ENCODE data around the gene PSMD4.
A peak's percentile ranks its signal among the peaks of the same experiment; 100 is the strongest.
"Not testable (repeated sequence)": the region's sequence is repeated elsewhere in the genome, so short reads cannot be mapped to it uniquely, and the experiment has no call there.

The PSMD4 gene

GRCh38 chr1:151243683-151244216, 10.8 kb upstream of the PSMD4 start:
- Histone ChIP-seq H3K4me3 (ENCODE audit: low read depth, low read length) (no peak overlapping the region), H3K9me3 (ENCODE audit: control insufficient read depth, insufficient read depth, low read length) (no peaks in the 10 kb centered on the region), H3K9ac (ENCODE audit: low read depth, low read length) (no peak overlapping the region), H3K27me3 (ENCODE audit: control insufficient read depth, insufficient read depth, low read length) (no peaks in the 10 kb centered on the region), H3K36me3 (ENCODE audit: control insufficient read depth, insufficient read depth, low read length) (peaks cover 53% of the 10 kb centered on the region), H3K4me1 (ENCODE audit: control insufficient read depth, insufficient read depth, low read length) (no peaks in the 10 kb centered on the region)

GRCh38 chr1:151246786-151247185, 7.7 kb upstream of the PSMD4 start:
- Histone ChIP-seq H3K36me3 (ENCODE audit: control insufficient read depth, insufficient read depth, low read length) (peaks cover 41% of the 10 kb centered on the region), H3K27me3 (ENCODE audit: control insufficient read depth, insufficient read depth, low read length) (no peaks in the 10 kb centered on the region), H3K4me1 (ENCODE audit: control insufficient read depth, insufficient read depth, low read length) (no peaks in the 10 kb centered on the region), H3K4me3 (ENCODE audit: low read depth, low read length) (no peak overlapping the region), H3K9me3 (ENCODE audit: control insufficient read depth, insufficient read depth, low read length) (no peaks in the 10 kb centered on the region), H3K9ac (ENCODE audit: low read depth, low read length) (no peak overlapping the region)

GRCh38 chr1:151251656-151252470, 2.7 kb upstream of the PSMD4 start:
- H3K4me3 ChIP-seq (ENCODE audit: low read depth, low read length), result no peak overlapping the region
- H3K9me3 ChIP-seq (ENCODE audit: control insufficient read depth, insufficient read depth, low read length), result no peaks in the 10 kb centered on the region
- H3K36me3 ChIP-seq (ENCODE audit: control insufficient read depth, insufficient read depth, low read length), result peaks cover 11% of the 10 kb centered on the region
- H3K4me1 ChIP-seq (ENCODE audit: control insufficient read depth, insufficient read depth, low read length), result no peaks in the 10 kb centered on the region
- H3K27me3 ChIP-seq (ENCODE audit: control insufficient read depth, insufficient read depth, low read length), result no peaks in the 10 kb centered on the region
- H3K9ac ChIP-seq (ENCODE audit: low read depth, low read length), result no peak overlapping the region

GRCh38 chr1:151255381-151255780, 847 bp downstream of the PSMD4 start:
- no peaks in the 10 kb centered on the region for H3K27me3 ChIP-seq (ENCODE audit: control insufficient read depth, insufficient read depth, low read length)

DNA sequence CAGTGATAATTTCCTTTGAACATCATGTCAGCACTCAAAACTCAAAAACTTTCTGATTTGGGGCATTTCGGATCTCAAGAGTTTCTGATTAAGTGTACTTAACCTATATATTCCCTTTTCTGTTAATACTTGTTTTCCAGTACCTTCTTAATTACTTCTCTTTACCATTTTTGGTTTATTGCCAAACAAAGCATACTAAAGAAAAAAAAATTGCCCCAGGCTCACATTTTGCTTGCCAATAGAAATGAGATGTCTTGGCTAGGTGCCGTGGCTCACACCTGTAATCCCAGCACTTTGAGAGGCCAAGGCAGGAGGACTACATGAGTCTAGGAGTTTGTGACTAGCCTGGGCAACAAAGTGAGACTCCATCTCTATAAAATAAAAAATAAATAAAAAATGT, 4.8 kb downstream of the PSMD4 start:
- no peaks in the 10 kb centered on the region for H3K27me3 ChIP-seq (ENCODE audit: control insufficient read depth, insufficient read depth, low read length)
- no peak overlapping the region for H3K9ac ChIP-seq (ENCODE audit: low read depth, low read length)
- no peaks in the 10 kb centered on the region for H3K9me3 ChIP-seq (ENCODE audit: control insufficient read depth, insufficient read depth, low read length)
- no peak overlapping the region for H3K4me3 ChIP-seq (ENCODE audit: low read depth, low read length)
- no peaks in the 10 kb centered on the region for H3K4me1 ChIP-seq (ENCODE audit: control insufficient read depth, insufficient read depth, low read length)
- peaks cover 9% of the 10 kb centered on the region for H3K36me3 ChIP-seq (ENCODE audit: control insufficient read depth, insufficient read depth, low read length)

More at GRCh38 chr1:151255381-151255780, 847 bp downstream of the PSMD4 start:
- Histone ChIP-seq H3K4me1 (ENCODE audit: control insufficient read depth, insufficient read depth, low read length) (no peaks in the 10 kb centered on the region), H3K36me3 (ENCODE audit: control insufficient read depth, insufficient read depth, low read length) (no peaks in the 10 kb centered on the region), H3K9me3 (ENCODE audit: control insufficient read depth, insufficient read depth, low read length) (no peaks in the 10 kb centered on the region), H3K4me3 (ENCODE audit: low read depth, low read length) (peak overlapping the region; percentile 93), H3K9ac (ENCODE audit: low read depth, low read length) (peak overlapping the region; percentile 96)

DNA sequence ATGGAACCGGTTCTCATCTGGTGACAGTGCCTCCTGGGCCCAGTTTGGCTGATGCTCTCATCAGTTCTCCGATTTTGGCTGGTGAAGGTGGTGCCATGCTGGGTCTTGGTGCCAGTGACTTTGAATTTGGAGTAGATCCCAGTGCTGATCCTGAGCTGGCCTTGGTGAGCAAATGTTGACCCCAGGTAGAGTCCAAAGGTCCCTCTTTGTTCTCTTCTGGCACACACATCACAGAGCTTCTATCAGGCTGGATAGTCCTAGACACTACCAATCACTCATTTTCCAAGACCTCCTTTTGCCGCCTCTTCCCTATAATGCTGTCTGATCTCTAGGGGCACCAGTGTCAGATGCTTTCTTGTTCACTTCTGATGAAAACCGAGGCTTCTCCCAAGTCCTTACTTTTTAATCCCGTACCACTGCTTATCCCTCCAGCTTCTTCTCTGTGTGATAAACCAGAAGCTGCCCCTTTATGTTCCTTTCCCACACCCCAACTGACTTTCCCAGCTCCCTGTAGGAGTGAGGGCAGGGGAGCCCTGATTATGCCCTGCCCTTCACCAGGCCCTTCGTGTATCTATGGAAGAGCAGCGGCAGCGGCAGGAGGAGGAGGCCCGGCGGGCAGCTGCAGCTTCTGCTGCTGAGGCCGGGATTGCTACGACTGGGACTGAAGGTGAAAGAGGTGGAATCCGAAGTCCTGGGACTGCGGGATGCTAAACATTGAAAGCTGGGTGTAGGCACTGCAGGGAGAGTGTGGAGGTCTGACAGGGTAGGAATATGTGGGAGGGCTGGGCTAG, 11.1 kb downstream of the PSMD4 start:
- H3K36me3 ChIP-seq (ENCODE audit: control insufficient read depth, insufficient read depth, low read length), result peaks cover 39% of the 10 kb centered on the region
- no peaks in the 10 kb centered on the region for H3K27me3 ChIP-seq (ENCODE audit: control insufficient read depth, insufficient read depth, low read length)
- H3K9me3 ChIP-seq (ENCODE audit: control insufficient read depth, insufficient read depth, low read length), result no peaks in the 10 kb centered on the region
- H3K4me1 ChIP-seq (ENCODE audit: control insufficient read depth, insufficient read depth, low read length), result no peaks in the 10 kb centered on the region
- H3K4me3 ChIP-seq (ENCODE audit: low read depth, low read length), result no peak overlapping the region
- H3K9ac ChIP-seq (ENCODE audit: low read depth, low read length), result no peak overlapping the region

DNA sequence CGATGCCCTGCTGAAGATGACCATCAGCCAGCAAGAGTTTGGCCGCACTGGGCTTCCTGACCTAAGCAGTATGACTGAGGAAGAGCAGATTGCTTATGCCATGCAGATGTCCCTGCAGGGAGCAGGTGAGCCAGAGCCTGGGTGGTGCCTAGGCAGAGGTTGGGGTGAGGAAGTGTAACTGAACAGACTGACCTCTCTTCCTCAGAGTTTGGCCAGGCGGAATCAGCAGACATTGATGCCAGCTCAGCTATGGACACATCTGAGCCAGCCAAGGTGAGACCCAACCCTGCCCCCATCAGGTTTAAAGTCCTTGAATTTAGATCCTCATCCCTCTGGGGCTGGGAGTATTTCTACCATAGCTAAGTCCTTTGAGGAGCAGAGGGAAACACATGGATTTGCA, 11.8 kb downstream of the PSMD4 start:
- H3K36me3 ChIP-seq (ENCODE audit: control insufficient read depth, insufficient read depth, low read length), result peaks cover 39% of the 10 kb centered on the region
- no peak overlapping the region for H3K9ac ChIP-seq (ENCODE audit: low read depth, low read length)
- no peaks in the 10 kb centered on the region for H3K27me3 ChIP-seq (ENCODE audit: control insufficient read depth, insufficient read depth, low read length)
- H3K4me3 ChIP-seq (ENCODE audit: low read depth, low read length), result no peak overlapping the region
- no peaks in the 10 kb centered on the region for H3K9me3 ChIP-seq (ENCODE audit: control insufficient read depth, insufficient read depth, low read length)
- H3K4me1 ChIP-seq (ENCODE audit: control insufficient read depth, insufficient read depth, low read length), result no peaks in the 10 kb centered on the region

GRCh38 chr1:151266821-151267220, 12.3 kb downstream of the PSMD4 start:
- H3K9ac ChIP-seq (ENCODE audit: low read depth, low read length), result no peak overlapping the region
- H3K36me3 ChIP-seq (ENCODE audit: control insufficient read depth, insufficient read depth, low read length), result peaks cover 39% of the 10 kb centered on the region

GRCh38 chr1:151267760-151268159, 13.2 kb downstream of the PSMD4 start:
- no peaks in the 10 kb centered on the region for H3K27me3 ChIP-seq (ENCODE audit: control insufficient read depth, insufficient read depth, low read length)
- H3K36me3 ChIP-seq (ENCODE audit: control insufficient read depth, insufficient read depth, low read length), result peaks cover 39% of the 10 kb centered on the region

More at GRCh38 chr1:151266821-151267220, 12.3 kb downstream of the PSMD4 start:
- Histone ChIP-seq H3K9me3 (ENCODE audit: control insufficient read depth, insufficient read depth, low read length) (no peaks in the 10 kb centered on the region), H3K4me3 (ENCODE audit: low read depth, low read length) (no peak overlapping the region), H3K4me1 (ENCODE audit: control insufficient read depth, insufficient read depth, low read length) (no peaks in the 10 kb centered on the region), H3K27me3 (ENCODE audit: control insufficient read depth, insufficient read depth, low read length) (no peaks in the 10 kb centered on the region)

GRCh38 chr1:151273924-151274466, 19.5 kb downstream of the PSMD4 start:
- no peaks in the 10 kb centered on the region for H3K9me3 ChIP-seq (ENCODE audit: control insufficient read depth, insufficient read depth, low read length)
- no peaks in the 10 kb centered on the region for H3K27me3 ChIP-seq (ENCODE audit: control insufficient read depth, insufficient read depth, low read length)
- H3K36me3 ChIP-seq (ENCODE audit: control insufficient read depth, insufficient read depth, low read length), result no peaks in the 10 kb centered on the region
- no peak overlapping the region for H3K9ac ChIP-seq (ENCODE audit: low read depth, low read length)
- no peaks in the 10 kb centered on the region for H3K4me1 ChIP-seq (ENCODE audit: control insufficient read depth, insufficient read depth, low read length)
- H3K4me3 ChIP-seq (ENCODE audit: low read depth, low read length), result no peak overlapping the region

More at GRCh38 chr1:151267760-151268159, 13.2 kb downstream of the PSMD4 start:
- Histone ChIP-seq H3K9ac (ENCODE audit: low read depth, low read length) (no peak overlapping the region), H3K9me3 (ENCODE audit: control insufficient read depth, insufficient read depth, low read length) (no peaks in the 10 kb centered on the region), H3K4me3 (ENCODE audit: low read depth, low read length) (no peak overlapping the region), H3K4me1 (ENCODE audit: control insufficient read depth, insufficient read depth, low read length) (no peaks in the 10 kb centered on the region)

DNA sequence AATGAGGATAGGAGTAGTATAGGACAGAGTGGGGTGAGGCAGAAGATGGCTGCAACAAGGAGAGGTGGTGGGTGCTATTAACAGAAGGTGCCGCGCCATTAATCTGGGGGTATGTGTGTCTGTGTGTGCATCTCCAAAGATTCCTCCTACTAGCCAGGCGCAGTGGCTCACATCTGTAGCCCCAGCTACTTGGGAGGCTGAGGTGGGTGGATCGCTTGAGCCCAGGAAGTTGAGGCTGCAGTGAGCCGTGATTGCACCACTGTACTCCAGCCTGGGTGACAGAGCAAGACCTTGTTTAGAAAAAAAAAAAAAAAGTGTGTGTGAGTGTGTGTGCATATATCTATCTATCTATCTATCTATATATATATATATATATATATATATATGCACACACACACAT, 20.8 kb downstream of the PSMD4 start:
- H3K9ac ChIP-seq (ENCODE audit: low read depth, low read length); H3K4me3 ChIP-seq (ENCODE audit: low read depth, low read length); H3K27me3 ChIP-seq (ENCODE audit: control insufficient read depth, insufficient read depth, low read length); H3K4me1 ChIP-seq (ENCODE audit: control insufficient read depth, insufficient read depth, low read length); H3K36me3 ChIP-seq (ENCODE audit: control insufficient read depth, insufficient read depth, low read length); H3K9me3 ChIP-seq (ENCODE audit: control insufficient read depth, insufficient read depth, low read length): not testable (repeated sequence)
